Stimulated activated CD4-positive, alpha-beta T cell treated with anti-CD3 and anti-CD28 coated beads, TNF-alpha, amount 100 ng/mL, for 1 hour (primary cell): Measurements from ENCODE around the gene CTDSPL.

Experiments
- DNase-seq, 3 donors: peaks; one replicate each; pipeline ENCODE4 v3.0.0-alpha.2; 2020; ENCODE audit warnings: low read depth in 3 of 3, low spot score in 1 of 3

Gene CTDSPL

DNA sequence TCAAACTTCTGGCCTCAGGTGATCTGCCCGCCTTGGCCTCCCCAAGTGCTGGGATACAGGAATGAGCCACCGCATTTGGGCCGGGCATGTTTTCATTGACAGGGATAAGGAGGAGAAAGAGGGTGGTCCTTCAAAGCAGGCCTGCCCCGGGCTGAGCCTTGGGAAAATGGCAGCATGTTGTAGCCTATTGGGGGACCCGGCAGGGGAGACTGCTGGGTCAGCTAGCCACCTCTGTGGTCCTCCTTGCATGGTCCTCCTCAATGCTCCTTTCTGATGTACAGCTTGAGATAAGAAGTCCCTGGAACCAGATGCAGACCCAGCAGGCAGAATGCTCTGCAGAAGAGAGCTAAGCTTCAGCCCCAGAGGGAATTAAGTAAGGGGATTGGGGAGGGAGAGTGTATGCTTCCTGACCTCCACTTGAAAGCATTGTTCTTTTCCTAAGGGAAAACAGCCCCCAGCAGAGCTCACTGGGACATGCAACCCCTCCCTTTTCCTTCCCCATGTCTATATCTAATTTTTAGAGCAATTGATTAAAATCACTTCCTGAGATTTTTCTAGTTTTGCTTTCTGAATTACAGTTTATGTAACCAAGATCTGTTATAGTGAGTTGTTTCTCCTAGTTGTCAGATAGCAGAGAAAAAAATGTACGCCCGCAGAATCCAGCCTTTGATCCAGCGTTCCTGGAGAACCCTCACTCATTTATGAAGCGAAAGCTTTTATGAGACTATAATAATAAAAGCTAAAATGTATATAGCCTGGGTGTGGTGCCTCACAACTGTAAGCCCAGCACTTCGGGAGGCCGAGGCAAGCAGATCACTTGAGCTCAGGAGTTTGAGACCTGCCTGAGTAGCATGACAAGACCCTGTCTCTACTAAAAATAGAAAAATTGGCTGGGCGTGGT, 80.2 kb downstream of the CTDSPL start:
- no peak for DNase-seq

DNA sequence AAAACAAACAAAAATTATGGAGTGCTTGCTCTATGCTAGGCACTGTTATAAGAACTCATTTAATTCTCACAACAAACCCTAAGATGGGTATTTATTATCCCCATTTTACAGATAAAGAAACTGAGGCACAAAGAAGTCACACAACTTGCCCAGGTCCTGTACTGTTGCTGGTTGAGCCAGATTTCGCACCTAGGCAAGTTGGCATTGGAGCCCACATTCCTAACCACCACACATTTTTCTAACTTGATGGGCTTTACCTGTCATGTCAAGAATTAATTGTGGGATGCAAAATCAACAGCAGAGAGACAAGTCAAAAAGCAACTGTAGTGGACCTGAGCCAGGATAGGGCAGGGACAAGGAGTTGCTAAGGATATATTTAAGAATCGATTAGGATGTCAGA, 81.0 kb downstream of the CTDSPL start:
- DNase-seq = no peak

DNA sequence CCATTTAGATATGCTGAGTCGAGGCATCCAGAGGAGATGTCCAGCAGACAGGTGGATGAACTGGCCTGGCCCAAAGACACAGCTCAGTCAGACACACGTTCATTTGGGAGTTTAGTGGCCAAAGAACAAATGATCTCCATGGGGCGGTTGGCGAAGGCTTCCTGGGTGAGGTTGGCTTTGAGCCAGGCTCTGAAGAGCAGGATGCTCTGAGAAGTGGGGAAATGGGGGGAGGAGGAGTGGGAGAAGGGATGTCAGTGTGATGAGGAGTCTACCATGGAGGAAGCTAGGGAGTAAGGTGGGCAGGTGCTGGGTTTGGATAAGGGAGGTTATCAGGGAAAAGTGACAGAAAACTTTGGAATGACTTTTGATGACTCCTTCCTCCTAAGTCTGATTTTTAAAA, 81.4 kb downstream of the CTDSPL start:
- no peak for DNase-seq

DNA sequence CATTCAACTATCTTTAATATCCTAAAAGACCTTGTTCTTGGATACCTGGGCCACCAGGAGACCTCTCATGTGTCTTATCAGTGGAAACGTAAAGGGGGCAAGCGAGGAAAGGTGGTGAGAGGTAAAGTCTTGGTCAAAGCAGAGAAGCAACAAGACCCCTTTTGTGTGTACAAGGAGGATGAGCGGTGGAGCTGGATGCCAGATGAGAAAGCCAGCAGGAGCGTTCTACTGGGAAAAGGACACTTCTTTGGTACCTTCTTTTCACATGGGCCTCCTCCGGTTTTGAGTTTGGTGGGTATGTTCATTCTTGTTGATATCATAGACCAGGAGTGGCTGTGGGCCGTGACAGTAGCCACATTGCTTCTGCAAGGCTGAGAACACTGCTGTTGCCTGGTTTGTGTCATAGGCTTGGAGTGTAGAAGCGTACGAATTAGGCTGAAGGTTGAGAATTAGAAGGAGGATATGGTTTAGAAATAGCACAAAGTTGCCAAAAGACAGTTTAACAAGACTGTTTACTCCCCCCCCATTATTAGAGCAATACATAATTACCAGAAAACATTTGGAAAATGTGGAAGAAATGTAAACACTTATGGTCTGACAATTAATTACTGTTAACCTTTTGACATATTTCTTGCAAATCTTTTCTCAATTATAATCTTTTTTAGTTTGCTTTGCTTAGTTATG, 82.1 kb downstream of the CTDSPL start:
- DNase-seq = no peak

DNA sequence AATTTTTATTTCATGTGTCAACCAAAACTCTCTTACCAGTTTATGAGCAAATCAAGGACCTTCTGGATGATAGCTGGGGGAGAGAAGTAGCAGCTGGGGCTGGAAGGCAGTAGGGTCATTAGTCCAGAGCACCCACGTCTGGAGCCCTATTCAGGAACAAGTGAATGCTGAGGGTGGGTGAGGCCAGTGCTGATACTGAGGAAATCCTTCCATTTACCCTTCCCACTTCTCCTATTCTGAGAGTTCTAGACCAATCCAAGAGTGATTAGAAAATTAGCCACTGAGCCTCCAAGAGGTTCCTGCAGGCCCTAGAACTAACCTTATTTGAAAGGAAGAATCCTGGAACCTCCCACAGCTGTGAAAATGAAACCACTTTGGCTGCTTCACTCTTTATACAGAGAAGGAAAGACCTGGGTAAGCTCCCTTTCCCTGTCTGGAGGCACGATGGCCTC, 82.7 kb downstream of the CTDSPL start:
- DNase-seq = no peak

DNA sequence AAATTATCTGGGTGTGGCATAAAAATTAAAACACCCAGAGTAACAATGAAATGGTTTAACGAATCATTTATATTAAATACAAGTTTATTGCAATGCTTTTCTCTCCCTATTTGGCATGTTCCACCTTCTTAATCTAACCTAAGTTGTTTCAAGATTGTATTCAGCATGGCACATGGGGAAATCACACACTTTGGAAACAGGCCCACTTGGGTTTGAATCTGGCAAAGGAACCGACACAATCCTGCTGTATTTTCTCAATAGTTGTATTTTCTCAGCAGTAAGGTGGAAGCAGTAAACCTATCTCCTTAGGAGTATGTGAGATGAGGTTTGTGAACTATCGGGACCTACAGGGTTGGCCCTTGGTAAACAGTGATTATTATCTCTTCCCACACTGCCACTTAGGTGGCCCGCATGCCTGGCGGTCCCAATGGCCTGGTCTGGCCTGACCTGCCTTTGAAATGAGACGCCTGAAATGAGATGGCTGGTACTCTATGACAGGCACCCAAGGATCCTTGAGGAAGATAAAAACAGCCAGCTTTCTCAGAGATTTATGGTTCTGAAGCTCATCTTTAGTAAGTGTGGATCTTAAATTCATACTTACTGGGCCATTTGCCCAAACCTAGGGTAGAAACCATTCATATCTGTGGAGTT, 83.6 kb downstream of the CTDSPL start:
- no peak for DNase-seq

DNA sequence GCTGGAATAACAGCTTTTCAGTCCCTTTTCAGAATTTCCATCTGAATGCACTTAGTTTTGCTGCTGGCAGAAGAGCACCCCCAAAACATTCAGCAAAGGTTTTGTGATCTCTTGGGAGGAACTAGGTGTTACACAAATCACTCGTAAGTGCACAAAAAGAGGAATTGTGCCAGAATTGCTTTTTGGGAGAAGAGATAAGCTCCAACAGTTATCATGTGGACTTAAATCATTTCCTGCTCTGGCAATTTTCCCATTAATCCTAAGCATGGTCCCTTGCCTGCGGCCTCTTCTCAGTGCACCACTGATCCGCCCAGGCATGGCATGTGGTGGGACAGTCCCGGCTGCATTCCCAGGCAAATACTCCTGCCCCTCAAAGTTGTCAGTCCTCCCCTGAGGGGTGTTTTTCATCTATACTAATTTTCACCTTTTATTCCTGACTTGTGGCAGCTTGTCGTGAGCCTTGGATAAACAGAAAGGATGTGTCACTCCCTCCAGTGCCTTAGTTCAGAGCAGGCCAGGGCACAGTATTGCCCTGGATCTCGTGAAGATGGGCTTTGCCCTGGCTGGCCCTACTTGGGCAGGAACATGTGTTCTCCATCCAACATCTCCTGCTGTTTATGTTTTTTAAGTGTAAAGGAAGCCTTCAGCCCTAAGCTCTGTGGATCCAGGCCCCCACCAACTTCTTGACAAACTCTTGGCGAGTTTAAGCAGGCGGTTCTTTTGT, 84.3 kb downstream of the CTDSPL start:
- DNase-seq = no peak

DNA sequence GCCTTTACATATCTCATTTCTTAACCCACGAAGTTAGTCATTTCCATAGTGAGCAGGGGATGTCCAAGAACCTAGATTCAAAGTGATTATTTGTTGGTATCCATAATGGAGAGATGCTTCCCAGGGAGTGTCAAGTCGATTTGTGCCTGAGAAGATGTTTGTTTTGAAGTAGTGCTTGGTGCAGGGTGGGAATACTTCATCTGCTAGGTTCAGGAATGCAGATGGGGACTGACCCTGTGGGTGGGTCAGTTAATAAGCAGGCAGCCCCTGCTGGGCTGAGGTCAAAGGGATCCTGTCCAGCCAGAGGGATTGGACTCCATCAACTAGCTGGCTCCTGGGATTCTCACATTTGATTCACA, 84.8 kb downstream of the CTDSPL start:
- DNase-seq = no peak

DNA sequence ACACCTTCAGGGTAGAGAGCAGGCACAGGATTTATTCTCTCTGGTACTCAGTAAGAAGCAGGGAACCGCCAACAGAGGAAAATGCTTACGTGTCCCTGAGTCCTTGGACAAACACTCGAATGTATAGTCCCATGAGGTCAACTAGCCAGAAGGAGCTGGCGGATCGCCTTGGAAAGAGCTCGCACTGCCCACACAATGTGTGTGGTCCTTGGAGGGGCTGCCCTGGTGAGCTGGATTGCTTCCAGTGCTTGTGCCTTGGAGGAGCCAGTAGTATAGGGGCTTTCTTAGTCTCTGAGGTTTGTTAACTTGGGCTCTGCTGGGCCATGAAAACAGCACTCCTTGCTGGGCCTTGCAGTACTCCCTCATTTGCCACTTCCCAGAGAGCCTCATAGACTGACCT, 88.2 kb downstream of the CTDSPL start:
- DNase-seq = no peak

DNA sequence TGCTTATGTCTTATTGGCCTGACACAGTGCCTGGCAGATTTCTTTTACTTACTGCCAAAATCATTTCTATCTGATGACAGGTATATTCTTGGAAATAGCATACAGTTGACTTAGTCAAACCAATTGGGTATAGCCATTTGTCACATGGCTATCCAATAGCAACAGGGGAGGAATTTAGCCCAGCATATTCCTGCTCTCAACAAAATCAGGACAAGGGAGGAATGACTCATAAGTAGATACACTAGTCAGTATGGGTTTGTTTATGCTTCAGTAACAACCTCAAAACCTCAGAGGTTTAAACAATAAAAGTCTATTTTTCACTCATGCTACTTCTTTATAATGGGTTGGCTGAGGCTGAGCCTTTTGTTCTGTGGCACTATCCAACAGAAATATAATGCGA, 90.9 kb downstream of the CTDSPL start:
- no peak for DNase-seq

DNA sequence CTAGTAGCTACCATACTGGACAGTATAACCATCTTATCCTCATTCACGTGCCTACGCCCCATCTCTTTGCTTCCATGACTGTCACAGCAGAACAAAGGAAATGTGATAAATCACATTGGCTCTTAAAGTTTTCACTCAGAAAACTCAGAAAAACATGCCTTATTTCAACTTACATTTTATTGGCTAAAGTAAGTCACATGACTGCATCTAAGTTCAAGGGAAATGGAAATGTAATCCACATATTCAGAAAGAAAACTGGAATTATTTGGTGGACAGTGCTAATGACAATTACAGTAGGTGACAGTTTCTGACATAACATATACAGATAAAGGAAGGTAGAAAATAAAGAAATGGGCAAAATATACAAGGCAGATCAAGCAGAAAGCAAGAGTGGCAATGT, 91.5 kb downstream of the CTDSPL start:
- DNase-seq = no peak

DNA sequence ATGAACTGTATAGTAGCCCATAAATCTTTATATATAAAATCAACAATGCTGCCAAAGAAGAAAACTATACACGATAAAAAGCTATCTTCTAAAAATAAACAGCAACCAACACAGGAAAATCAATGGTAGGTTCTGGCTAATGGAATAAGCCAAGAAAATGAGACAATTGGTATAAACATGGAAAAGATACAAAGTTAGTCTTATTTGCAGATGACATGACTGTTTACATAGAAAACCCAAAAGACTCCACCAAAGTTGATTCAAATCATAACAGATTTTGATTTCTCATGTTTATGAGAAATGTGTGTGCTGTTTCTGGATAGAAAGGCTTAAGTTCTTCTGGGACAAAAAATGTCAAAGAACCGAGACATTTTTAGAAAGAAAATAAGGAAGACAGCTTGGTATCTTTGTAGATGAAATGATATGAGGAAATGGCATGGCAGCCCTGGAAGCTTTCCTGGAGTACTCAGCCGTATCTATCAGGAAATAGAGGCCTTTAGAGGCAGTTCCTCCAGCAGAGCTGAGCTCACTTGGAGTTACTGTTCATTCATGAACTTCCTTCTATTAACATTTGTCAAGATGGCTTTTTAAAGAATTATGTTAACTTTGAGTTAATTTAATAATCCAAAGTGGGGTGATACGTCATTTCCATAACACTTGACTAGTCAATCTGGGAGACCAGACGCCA, 92.2 kb downstream of the CTDSPL start:
- DNase-seq = no peak

DNA sequence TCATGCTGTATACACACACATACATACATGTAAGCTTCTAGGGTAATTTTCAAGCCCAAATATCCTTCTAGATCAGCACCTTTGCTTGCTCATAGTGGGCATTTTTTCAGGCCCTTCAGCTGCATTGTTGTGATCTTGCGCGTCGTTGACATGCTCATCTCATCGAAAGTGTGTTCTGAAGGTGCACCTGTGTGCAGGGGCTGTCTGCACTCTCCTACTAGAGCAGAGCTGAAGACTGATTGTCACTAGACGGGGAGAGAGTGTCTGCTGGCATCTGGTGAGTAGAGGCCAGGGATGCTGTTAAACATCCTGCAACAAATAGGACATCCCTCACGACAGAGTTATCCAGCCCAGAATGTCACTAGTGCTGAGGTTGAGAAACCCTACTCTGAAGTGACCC, 93.2 kb downstream of the CTDSPL start:
- no peak for DNase-seq

DNA sequence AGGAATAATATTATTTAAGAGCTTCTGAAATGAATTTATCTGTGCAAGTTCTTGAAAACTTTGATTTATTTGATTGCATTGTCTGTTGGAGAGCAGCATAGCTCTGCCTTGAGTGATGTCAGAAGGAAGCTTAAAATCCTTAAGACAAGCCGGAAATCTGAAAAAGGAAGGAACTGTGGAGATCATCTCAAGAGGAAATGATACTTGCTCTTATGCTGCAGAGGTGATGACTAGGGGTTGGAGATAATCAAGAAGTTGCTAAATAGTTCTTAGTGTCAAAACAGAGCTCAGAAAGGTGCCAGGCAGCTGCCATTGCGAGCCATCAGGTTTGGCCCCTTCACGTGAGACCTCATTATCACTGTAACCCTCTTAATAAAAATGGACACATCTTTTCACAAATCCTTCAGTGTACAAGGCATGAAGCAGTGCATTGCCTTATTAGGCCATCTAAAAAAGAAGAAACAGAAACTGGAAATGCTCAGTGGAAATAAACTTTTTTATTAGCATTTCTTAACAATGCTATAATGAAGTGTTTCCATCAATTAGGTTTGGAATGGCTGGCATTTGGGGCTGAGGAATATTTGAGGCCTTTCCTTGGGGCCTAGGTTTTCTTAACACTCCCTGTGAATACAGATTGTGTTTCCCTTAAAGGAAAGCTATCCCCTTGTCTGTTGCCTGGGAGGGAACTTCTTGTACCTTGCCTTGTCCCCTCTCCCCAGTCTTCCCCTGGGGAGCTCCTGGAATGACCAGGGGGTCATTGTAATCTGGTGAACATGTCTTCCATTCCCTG, 94.4 kb downstream of the CTDSPL start:
- DNase-seq = no peak

DNA sequence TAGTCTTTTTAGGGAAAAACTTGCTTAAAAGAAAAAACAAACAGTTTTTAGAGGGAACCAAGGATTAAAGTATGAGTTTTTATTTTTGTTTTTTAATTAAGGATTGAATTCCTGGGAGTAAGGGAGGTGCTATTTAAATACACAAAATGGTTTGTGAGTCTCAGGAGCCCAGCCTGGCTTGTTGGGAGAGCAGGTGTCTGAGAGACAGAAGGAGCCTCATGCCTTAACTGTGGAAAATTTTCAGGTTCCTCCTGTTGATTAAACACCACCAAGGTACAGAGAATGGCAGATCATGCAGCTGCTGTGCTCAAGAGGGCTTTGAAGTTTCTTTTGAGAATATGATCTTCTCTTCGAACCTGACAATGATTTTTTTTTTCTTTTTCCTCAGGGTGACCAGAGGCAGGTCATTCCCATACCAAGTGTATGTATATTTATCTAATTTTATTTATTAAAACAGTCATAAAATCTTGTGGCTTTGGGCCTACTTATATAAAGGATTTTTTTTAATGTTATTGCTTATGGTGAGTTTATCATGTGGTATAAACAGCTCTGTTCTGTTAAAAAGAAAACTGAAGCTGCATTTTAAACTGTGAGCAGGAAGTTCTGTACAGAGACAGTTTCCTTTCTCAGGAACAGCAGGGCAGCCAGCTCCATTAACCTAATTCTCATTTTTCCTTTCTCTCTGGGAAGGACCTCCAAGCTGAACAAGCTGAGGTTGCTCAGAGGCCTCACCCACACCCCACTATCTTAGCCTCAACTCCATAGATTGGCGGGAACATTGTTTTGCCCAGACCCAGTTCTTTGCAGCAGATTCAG, 95.3 kb downstream of the CTDSPL start:
- DNase-seq = no peak

DNA sequence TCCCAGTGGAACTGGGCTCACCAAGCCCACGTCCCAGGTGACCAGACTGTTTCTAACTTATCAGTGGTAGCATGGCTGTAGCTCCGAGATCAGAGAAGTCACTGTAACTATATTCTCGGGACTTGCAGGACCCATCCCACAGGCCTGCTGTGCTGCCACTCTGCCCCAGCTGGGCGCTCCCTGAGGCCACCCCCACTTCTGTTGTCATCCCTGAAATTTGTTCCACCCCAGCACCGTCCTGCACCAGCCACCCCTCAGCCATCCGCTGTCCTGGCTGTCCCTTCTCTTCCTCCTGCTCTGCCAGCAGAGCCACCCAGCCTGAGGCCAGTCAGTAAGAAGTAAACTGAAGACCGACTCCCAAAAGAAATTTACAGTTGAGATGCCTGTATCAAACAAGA, 95.9 kb downstream of the CTDSPL start:
- DNase-seq = no peak

DNA sequence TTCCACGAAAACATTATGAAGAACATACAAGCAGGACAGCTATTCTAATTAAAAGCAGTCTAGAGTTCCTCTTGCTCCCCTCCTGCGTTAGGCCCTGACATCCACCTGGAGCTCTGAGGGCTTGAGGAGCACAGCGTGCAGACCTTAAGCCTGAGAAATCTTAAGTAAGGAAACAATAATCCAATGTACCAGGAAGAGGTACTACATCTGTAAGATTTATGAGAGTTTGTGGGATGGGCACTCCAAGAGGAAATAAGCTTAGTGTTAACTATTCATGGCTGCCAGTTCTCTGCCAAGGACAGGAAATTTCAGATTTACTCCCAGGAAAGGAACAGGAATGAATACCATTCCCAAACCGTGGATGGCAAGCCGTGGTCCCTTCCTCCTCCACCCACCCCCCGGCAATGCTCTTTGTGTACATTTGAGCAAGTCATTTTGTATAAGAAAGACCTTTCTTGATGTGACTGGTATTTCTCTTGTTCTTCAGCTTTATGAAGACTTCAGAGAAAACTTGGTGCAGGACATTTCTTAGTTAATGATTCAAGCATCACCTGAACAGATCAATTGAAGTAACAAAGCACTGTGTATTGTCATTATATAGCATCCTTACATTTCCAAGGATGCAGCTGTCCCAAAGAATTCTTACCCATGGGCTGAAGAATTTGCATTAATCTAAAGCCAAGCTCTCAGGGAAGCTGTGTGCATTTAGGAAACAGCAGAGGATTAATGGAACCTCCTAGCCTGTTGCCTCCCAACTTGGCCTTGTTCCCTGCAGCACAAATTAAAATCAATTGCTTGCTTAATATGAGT, 100.1 kb downstream of the CTDSPL start:
- no peak for DNase-seq

DNA sequence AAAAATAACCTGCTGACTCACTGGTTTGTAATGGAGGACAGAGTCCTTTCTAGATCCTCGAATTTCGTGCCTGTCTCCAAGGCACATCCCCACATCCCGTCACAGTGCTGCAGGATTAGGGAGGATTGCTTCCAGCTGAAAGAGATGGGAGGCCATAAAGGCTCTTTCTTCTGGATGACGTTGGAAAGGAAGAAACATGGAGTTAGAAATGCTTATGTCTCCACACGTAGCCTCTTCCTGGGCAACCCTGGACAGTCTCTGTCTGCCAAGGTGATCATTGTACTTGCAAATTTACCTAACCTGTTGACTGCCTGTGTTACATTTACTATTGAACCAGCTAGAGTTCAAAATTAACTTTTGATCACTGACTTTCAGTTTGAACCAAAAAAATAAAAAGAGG, 101.3 kb downstream of the CTDSPL start:
- no peak for DNase-seq
